ENCODE results near the gene SLC35E2B. TPM values are rescaled to one million over a fixed set of nuclear protein-coding genes. Genes with fewer than 3 reads are reported as not detected.
"Not testable (repeated sequence)": the region's sequence is repeated elsewhere in the genome, so short reads cannot be mapped to it uniquely, and the experiment has no call there.

SLC35E2B gene
- total RNA-seq, 1 donor from 2014 or later: 151 TPM

DNA sequence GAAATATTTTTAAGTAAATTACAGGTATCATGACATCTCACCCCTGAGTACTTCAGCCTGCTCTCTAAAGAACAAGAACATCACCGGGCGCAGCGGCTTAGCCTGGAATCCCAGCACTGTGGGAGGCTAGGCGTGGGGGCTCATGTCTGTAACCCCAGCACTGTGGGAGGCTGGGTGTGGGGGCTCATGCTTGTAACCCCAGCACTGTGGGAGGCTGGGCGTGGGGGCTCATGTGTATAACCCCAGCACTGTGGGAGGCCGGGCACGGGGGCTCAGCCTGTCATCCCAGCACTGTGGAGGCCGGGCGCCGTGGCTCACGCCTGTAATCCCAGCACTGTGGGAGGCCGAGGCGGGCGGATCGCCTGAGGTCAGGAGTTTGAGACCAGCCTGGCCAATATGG lies 26.1 kb downstream of the SLC35E2B start:
- H3K9me3 Mint-ChIP-seq (ENCODE audit: unreplicated experiment): no peaks in the 10 kb centered on the region
- no peak overlapping the region for H3K4me3 Mint-ChIP-seq (ENCODE audit: unreplicated experiment)
- no peaks in the 10 kb centered on the region for H3K4me1 Mint-ChIP-seq (ENCODE audit: low read depth, unreplicated experiment)
- no peak overlapping the region for H3K27ac Mint-ChIP-seq (ENCODE audit: unreplicated experiment)
- H3K36me3 Mint-ChIP-seq (ENCODE audit: unreplicated experiment): peaks cover 3% of the 10 kb centered on the region
- TF ChIP-seq CTCF (IDR thresholded peaks at IDR 0.05; ENCODE audit: partially characterized antibody, unreplicated experiment): no peak
- peaks cover 1% of the 10 kb centered on the region for H3K27me3 Mint-ChIP-seq (ENCODE audit: unreplicated experiment)
- DNase-seq: no peak

- no peaks in the 10 kb centered on the region for H3K4me1 Mint-ChIP-seq (ENCODE audit: low read depth, unreplicated experiment)
Observed at GRCh38 chr1:1665815-1666251, 26.8 kb downstream of the SLC35E2B start.

DNA sequence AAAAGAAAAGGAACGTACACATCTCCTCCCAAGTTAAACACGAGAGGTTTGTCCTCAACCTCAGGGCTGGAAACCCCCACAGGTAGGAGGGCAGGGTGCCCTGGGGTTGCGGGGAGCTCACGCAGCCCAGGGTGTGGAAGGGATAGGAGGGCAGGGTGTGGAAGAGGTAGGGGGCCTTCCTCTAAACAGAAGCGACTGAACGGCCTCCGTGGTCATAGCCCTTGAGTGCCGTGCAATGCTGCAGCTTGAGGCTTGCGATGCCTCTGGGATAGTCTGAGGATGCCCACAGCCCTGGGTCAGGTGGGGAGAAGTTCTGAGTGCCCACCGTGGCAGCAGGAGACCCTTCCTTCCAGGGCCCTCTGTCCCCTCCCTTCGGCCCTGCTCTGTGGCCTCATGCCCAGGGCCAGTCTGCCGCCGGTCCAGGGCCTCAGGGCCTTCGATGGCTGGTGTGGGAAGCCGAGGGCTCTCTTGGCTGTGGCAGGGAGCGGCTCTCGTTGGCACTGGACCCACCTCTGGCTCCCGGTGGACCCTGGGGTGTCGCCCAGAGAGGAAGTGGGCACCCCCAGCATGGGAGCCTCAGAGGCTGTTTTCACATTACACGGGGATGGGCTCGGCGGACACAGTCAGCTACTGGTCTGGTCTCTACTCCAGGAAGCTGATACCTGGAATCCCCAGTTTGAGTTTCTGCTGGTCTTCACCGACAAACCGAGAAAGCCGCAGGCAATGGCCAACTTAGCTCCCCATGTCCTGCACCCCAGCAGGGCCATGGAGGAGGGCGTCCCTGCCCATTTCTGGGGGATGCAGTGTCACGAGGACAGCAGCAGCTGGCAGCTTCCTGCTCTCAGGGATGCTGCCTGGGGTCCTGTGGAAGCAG lies 27.4 kb downstream of the SLC35E2B start:
- Mint-ChIP-seq H3K4me3 (ENCODE audit: unreplicated experiment) (no peak overlapping the region), H3K27me3 (ENCODE audit: unreplicated experiment) (peaks cover 1% of the 10 kb centered on the region), H3K27ac (ENCODE audit: unreplicated experiment) (no peak overlapping the region), H3K4me1 (ENCODE audit: low read depth, unreplicated experiment) (no peaks in the 10 kb centered on the region), H3K36me3 (ENCODE audit: unreplicated experiment) (peaks cover 3% of the 10 kb centered on the region), H3K9me3 (ENCODE audit: unreplicated experiment) (no peaks in the 10 kb centered on the region)
- TF ChIP-seq CTCF (IDR thresholded peaks at IDR 0.05; ENCODE audit: partially characterized antibody, unreplicated experiment): no peak
- no peak for DNase-seq

More at GRCh38 chr1:1665815-1666251, 26.8 kb downstream of the SLC35E2B start:
- Mint-ChIP-seq H3K4me3 (ENCODE audit: unreplicated experiment) (no peak overlapping the region), H3K27me3 (ENCODE audit: unreplicated experiment) (peaks cover 1% of the 10 kb centered on the region), H3K27ac (ENCODE audit: unreplicated experiment) (no peak overlapping the region), H3K9me3 (ENCODE audit: unreplicated experiment) (no peaks in the 10 kb centered on the region), H3K36me3 (ENCODE audit: unreplicated experiment) (peaks cover 3% of the 10 kb centered on the region)
- peak; percentile 66 for DNase-seq
- TF ChIP-seq CTCF (IDR thresholded peaks at IDR 0.05; ENCODE audit: partially characterized antibody, unreplicated experiment): peak; percentile 66

GRCh38 chr1:1664318-1664717 lies 28.3 kb downstream of the SLC35E2B start:
- H3K9me3 Mint-ChIP-seq (ENCODE audit: unreplicated experiment); H3K36me3 Mint-ChIP-seq (ENCODE audit: unreplicated experiment); H3K4me3 Mint-ChIP-seq (ENCODE audit: unreplicated experiment); H3K27me3 Mint-ChIP-seq (ENCODE audit: unreplicated experiment); H3K27ac Mint-ChIP-seq (ENCODE audit: unreplicated experiment); H3K4me1 Mint-ChIP-seq (ENCODE audit: low read depth, unreplicated experiment); DNase-seq: not testable (repeated sequence)

GRCh38 chr1:1662830-1663560 lies 29.6 kb downstream of the SLC35E2B start:
- H3K36me3 Mint-ChIP-seq (ENCODE audit: unreplicated experiment); H3K9me3 Mint-ChIP-seq (ENCODE audit: unreplicated experiment); DNase-seq; H3K4me3 Mint-ChIP-seq (ENCODE audit: unreplicated experiment); H3K27me3 Mint-ChIP-seq (ENCODE audit: unreplicated experiment); H3K4me1 Mint-ChIP-seq (ENCODE audit: low read depth, unreplicated experiment); H3K27ac Mint-ChIP-seq (ENCODE audit: unreplicated experiment): not testable (repeated sequence)

DNA sequence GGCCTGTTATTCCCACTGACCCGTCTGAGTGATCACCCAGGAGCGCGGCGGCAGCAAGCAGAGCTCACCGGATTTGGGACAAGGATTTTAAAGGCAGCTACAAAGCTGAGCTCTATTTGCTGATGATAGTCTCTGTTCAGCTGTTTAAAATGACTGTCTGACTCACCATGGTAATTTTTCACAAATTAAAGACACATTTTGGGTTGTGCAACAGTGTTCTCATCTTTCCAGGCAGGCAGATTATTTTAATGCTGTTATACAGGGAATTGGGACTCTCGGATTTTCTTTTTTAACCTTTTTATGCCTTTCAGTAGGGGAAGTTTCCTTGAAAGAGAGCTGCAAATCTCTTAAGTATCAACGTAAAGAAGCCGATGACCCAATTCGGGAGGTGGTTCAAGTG lies 30.2 kb downstream of the SLC35E2B start:
- H3K9me3 Mint-ChIP-seq (ENCODE audit: unreplicated experiment); H3K4me3 Mint-ChIP-seq (ENCODE audit: unreplicated experiment); H3K27ac Mint-ChIP-seq (ENCODE audit: unreplicated experiment); H3K36me3 Mint-ChIP-seq (ENCODE audit: unreplicated experiment); DNase-seq; H3K4me1 Mint-ChIP-seq (ENCODE audit: low read depth, unreplicated experiment); H3K27me3 Mint-ChIP-seq (ENCODE audit: unreplicated experiment): not testable (repeated sequence)
